HG03432 (cell line): Measurements from ENCODE around the gene PHLDA3.
"Not testable (repeated sequence)": the region's sequence is repeated elsewhere in the genome, so short reads cannot be mapped to it uniquely, and the experiment has no call there.

Experiments used
- ATAC-seq: cut with Tn5 transposase; IDR thresholded peaks from one replicate; pipeline ENCODE4 v1.9.1; 2021; ENCODE audit warnings: mild to moderate bottlenecking, moderate library complexity; ENCODE audit not compliant: unreplicated experiment

The PHLDA3 gene

GRCh38 chr1:201504179-201504631 lies 35.2 kb upstream of the PHLDA3 start:
- no peak for ATAC-seq

- ATAC-seq, result no peak
Measured at GRCh38 chr1:201503397-201504176, 34.6 kb upstream of the PHLDA3 start.

- ATAC-seq, result no peak
Measured at GRCh38 chr1:201502511-201502857, 33.5 kb upstream of the PHLDA3 start.

- no peak for ATAC-seq
Measured at GRCh38 chr1:201501812-201502510, 33.0 kb upstream of the PHLDA3 start.

- ATAC-seq, result no peak
Measured at GRCh38 chr1:201501144-201501543, 32.2 kb upstream of the PHLDA3 start.

- no peak for ATAC-seq
Measured at GRCh38 chr1:201500670-201501120, 31.7 kb upstream of the PHLDA3 start.

GRCh38 chr1:201499795-201500669 lies 31.0 kb upstream of the PHLDA3 start:
- ATAC-seq, result no peak

GRCh38 chr1:201499191-201499590 lies 30.2 kb upstream of the PHLDA3 start:
- no peak for ATAC-seq

- no peak for ATAC-seq
Measured at GRCh38 chr1:201498621-201499020, 29.6 kb upstream of the PHLDA3 start.

- ATAC-seq, result no peak
Measured at GRCh38 chr1:201497935-201498509, 29.0 kb upstream of the PHLDA3 start.

- no peak for ATAC-seq
Measured at GRCh38 chr1:201496296-201496690, 27.3 kb upstream of the PHLDA3 start.

- ATAC-seq, result no peak
Measured at GRCh38 chr1:201495551-201496295, 26.7 kb upstream of the PHLDA3 start.

- no peak for ATAC-seq
Measured at GRCh38 chr1:201493757-201494617, 25.0 kb upstream of the PHLDA3 start.

GRCh38 chr1:201493026-201493656 lies 24.2 kb upstream of the PHLDA3 start:
- not testable (repeated sequence) for ATAC-seq

GRCh38 chr1:201491896-201492511 lies 23.0 kb upstream of the PHLDA3 start:
- ATAC-seq, result no peak

GRCh38 chr1:201490708-201491131 lies 21.7 kb upstream of the PHLDA3 start:
- ATAC-seq, result no peak

- no peak for ATAC-seq
Measured at GRCh38 chr1:201489643-201490261, 20.8 kb upstream of the PHLDA3 start.
